Spleen (tissue), 7 donors: ENCODE data around the gene RARRES2.

Experiments used
- CTCF ChIP-seq, 11 experiments: fragments of 200-600 bp in 7 of 11; fragments of 450-650 bp in 4 of 11; sonication (generic) in 4 of 11; IDR thresholded peaks in 8 of 11; conservative IDR thresholded peaks in 3 of 11; 1 replicate in 7 of 11; 2 replicates in 4 of 11; pipeline versions ENCODE4 v1.4.0 to v1.8.0; 2016 to 2021; ENCODE audit warnings: antibody characterized with exemption in 11 of 11, inconsistent platforms in 4 of 11, mild to moderate bottlenecking in 1 of 11
- POLR2A ChIP-seq, 3 donors: fragments of 450-650 bp; IDR thresholded peaks; one replicate each; pipeline ENCODE4 v1.5.1; 2017; ENCODE audit warnings: antibody characterized with exemption in 3 of 3, mild to moderate bottlenecking in 1 of 3
- donor health status: DM: no; HTN: no; CAD: no; lungs with moderate emphysema.
- donor health status: DM: no; HTN: no; CAD: no.
- donor health status: DM: no; HTN: no; CAD: no.

GRCh38 chr7:150342121-150342408 lies 636 bp upstream of the RARRES2 start:
- TF ChIP-seq CTCF (IDR thresholded peaks at IDR 0.05 in 8 of 11, conservative IDR thresholded peaks at IDR 0.05 in 3 of 11) = no peak
- no peak for TF ChIP-seq POLR2A (IDR thresholded peaks at IDR 0.05)
